CD4-positive, alpha-beta T cell treated with Interleukin-4 for 4 hours (primary cell): Measurements from ENCODE around the gene ABCB6.
A peak's percentile ranks its signal among the peaks of the same experiment; 100 is the strongest.
"Not testable (repeated sequence)": the region's sequence is repeated elsewhere in the genome, so short reads cannot be mapped to it uniquely, and the experiment has no call there.

Experiments used
- DNase-seq: peaks from one replicate; pipeline ENCODE4 v3.0.0-alpha.2; 2020

Gene ABCB6

GRCh38 chr2:219213026-219213415 is 5.7 kb downstream of the ABCB6 start:
- DNase-seq: no peak

GRCh38 chr2:219210886-219211362 is 7.8 kb downstream of the ABCB6 start:
- no peak for DNase-seq

- DNase-seq: no peak
These were observed 8.4 kb downstream of the ABCB6 start for GRCh38 chr2:219210196-219210885.

- no peak for DNase-seq
These were observed 9.2 kb downstream of the ABCB6 start for GRCh38 chr2:219209236-219210195.

GRCh38 chr2:219207884-219208740 is 10.6 kb downstream of the ABCB6 start:
- no peak for DNase-seq

- DNase-seq: no peak
These were observed 11.4 kb downstream of the ABCB6 start for GRCh38 chr2:219207134-219207883.

- DNase-seq: peak; percentile 93
These were observed 12.2 kb downstream of the ABCB6 start, which contains the start of gene ZFAND2B for GRCh38 chr2:219206328-219207133. TSS of gene ZFAND2B (plus strand) at chr2:219206782. CDS start at chr2:219206988, 206 bp downstream.

GRCh38 chr2:219205981-219206327 is 12.8 kb downstream of the ABCB6 start:
- no peak for DNase-seq

- DNase-seq: no peak
These were observed 13.6 kb downstream of the ABCB6 start for GRCh38 chr2:219205165-219205538.

GRCh38 chr2:219204425-219205164 is 14.2 kb downstream of the ABCB6 start:
- no peak for DNase-seq

GRCh38 chr2:219201331-219201730 is 17.4 kb downstream of the ABCB6 start:
- DNase-seq: not testable (repeated sequence)

- DNase-seq: peak; percentile 33
These were observed 18.0 kb downstream of the ABCB6 start for GRCh38 chr2:219200502-219201326.

- DNase-seq: no peak
These were observed 19.1 kb downstream of the ABCB6 start for GRCh38 chr2:219199470-219200211.

GRCh38 chr2:219198974-219199373 is 19.8 kb downstream of the ABCB6 start:
- no peak for DNase-seq

GRCh38 chr2:219197388-219197787 is 21.4 kb downstream of the ABCB6 start:
- DNase-seq: no peak

GRCh38 chr2:219186754-219187456 is 31.9 kb downstream of the ABCB6 start:
- no peak for DNase-seq

GRCh38 chr2:219184121-219184520 is 34.6 kb downstream of the ABCB6 start:
- no peak for DNase-seq

GRCh38 chr2:219183151-219183772 is 35.5 kb downstream of the ABCB6 start:
- DNase-seq: no peak
